Measurements from ENCODE around the gene CALM3. TPM values are rescaled to one million over a fixed set of nuclear protein-coding genes. Genes with fewer than 3 reads are reported as not detected.

CALM3 gene
- polyA plus RNA-seq, 3 donors = 165 to 240 (median 177) TPM

- Histone ChIP-seq H3K4me1 (ENCODE audit: control insufficient read depth in 1 of 2, insufficient read depth in 2 of 2, low read length in 2 of 2) (peaks cover 19 to 23% of the 10 kb centered on the region in 2 donors), H3K9me3 (replicated peaks in 1 of 2; ENCODE audit: control insufficient read depth in 1 of 2, insufficient read depth in 1 of 2, low read length in 2 of 2) (no peaks in the 10 kb centered on the region), H4K20me1 (ENCODE audit: insufficient read depth, low read length) (no peaks in the 10 kb centered on the region), H3K4me2 (replicated peaks; ENCODE audit: extremely low read depth, low read length, poor library complexity, severe bottlenecking) (no peak overlapping the region), H3K36me3 (replicated peaks in 1 of 2; ENCODE audit: control insufficient read depth in 1 of 2, insufficient read depth in 2 of 2, low read length in 2 of 2) (no peaks in the 10 kb centered on the region), H3K4me3 (replicated peaks in 1 of 3; ENCODE audit: low read depth in 2 of 3, low read length in 3 of 3) (no peak overlapping the region), H3K27ac (ENCODE audit: low read depth in 1 of 2, low read length in 2 of 2) (no peak overlapping the region), H3K27me3 (ENCODE audit: control insufficient read depth in 2 of 2, insufficient read depth in 2 of 2, low read length in 2 of 2) (peaks cover 28 to 41% of the 10 kb centered on the region in 2 donors), H2AFZ (ENCODE audit: insufficient read depth, low read depth, low read length, poor library complexity, severe bottlenecking) (no peak overlapping the region), H3K79me2 (ENCODE audit: insufficient read depth, low read length) (no peaks in the 10 kb centered on the region), H3K9ac (ENCODE audit: insufficient read depth, low read length, poor library complexity, severe bottlenecking) (no peak overlapping the region)
- H3K36me3 Mint-ChIP-seq = peaks cover 3 to 4% of the 10 kb centered on the region in 2 donors
- H3K4me1 Mint-ChIP-seq = peaks cover 11% of the 10 kb centered on the region
- H3K27ac Mint-ChIP-seq = no peak overlapping the region
- DNase-seq = no peak
- no peak for TF ChIP-seq CTCF (IDR thresholded peaks at IDR 0.05)
- H3K27me3 Mint-ChIP-seq (ENCODE audit: low read depth in 3 of 3) = peaks cover 50 to 80% (median 62%) of the 10 kb centered on the region in 3 donors
- WGBS (ENCODE audit: insufficient coverage) = 100% methylated on average over 2 of the region's 5 CpGs
- intact Hi-C loops (cut with micrococcal nuclease) = no loop called here
- peak overlapping the region in 1 of 2 donors; percentile 50 for H3K4me3 Mint-ChIP-seq
- H3K9me3 Mint-ChIP-seq = peaks cover 0 to 7% (median 4%) of the 10 kb centered on the region in 7 donors
Measured at GRCh38 chr19:46656541-46656940, 55.4 kb downstream of the CALM3 start.

GRCh38 chr19:46659151-46660007 is 58.2 kb downstream of the CALM3 start:
- Mint-ChIP-seq H3K36me3 (peaks cover 3 to 4% of the 10 kb centered on the region in 2 donors), H3K4me3 (peak overlapping the region; percentile 76 to 95), H3K27me3 (ENCODE audit: low read depth in 3 of 3) (peaks cover 39 to 65% (median 54%) of the 10 kb centered on the region in 3 donors), H3K27ac (peak overlapping the region; percentile 1 to 77 (median 56)), H3K9me3 (peaks cover 0 to 7% (median 4%) of the 10 kb centered on the region in 7 donors), H3K4me1 (peaks cover 22% of the 10 kb centered on the region)
- Histone ChIP-seq H3K9me3 (replicated peaks in 1 of 2; ENCODE audit: control insufficient read depth in 1 of 2, insufficient read depth in 1 of 2, low read length in 2 of 2) (no peaks in the 10 kb centered on the region), H3K9ac (ENCODE audit: insufficient read depth, low read length, poor library complexity, severe bottlenecking) (no peak overlapping the region), H3K27me3 (ENCODE audit: control insufficient read depth in 2 of 2, insufficient read depth in 2 of 2, low read length in 2 of 2) (peaks cover 28 to 36% of the 10 kb centered on the region in 2 donors), H3K79me2 (ENCODE audit: insufficient read depth, low read length) (no peaks in the 10 kb centered on the region), H3K4me2 (replicated peaks; ENCODE audit: extremely low read depth, low read length, poor library complexity, severe bottlenecking) (peak overlapping the region; percentile 74), H2AFZ (ENCODE audit: insufficient read depth, low read depth, low read length, poor library complexity, severe bottlenecking) (peak overlapping the region; percentile 81), H3K27ac (ENCODE audit: low read depth in 1 of 2, low read length in 2 of 2) (no peak overlapping the region), H3K36me3 (replicated peaks in 1 of 2; ENCODE audit: control insufficient read depth in 1 of 2, insufficient read depth in 2 of 2, low read length in 2 of 2) (no peaks in the 10 kb centered on the region), H3K4me3 (replicated peaks in 1 of 3; ENCODE audit: low read depth in 2 of 3, low read length in 3 of 3) (peak overlapping the region in 1 of 3 experiments; percentile 63), H3K4me1 (ENCODE audit: control insufficient read depth in 1 of 2, insufficient read depth in 2 of 2, low read length in 2 of 2) (peaks cover 27 to 31% of the 10 kb centered on the region in 2 donors), H4K20me1 (ENCODE audit: insufficient read depth, low read length) (no peaks in the 10 kb centered on the region)
- WGBS (ENCODE audit: insufficient coverage) = 0% methylated on average over 6 of the region's 28 CpGs
- intact Hi-C loops (cut with micrococcal nuclease) = loop anchor here (5.0 to 10.0 kb wide), 3 partner anchors 47 to 135 kb away; no protein-coding TSS in a partner anchor
- no peak for TF ChIP-seq CTCF (IDR thresholded peaks at IDR 0.05)
- peak; percentile 30 to 61 (median 35) for DNase-seq

Measured in CD14-positive monocyte (primary cell).